Measurements from ENCODE around the gene ISG15. TPM values are rescaled to one million over a fixed set of nuclear protein-coding genes. Genes with fewer than 3 reads are reported as not detected.

ISG15 gene
- total and polyA plus RNA-seq, 9 of the 15 experiments (the other 6 are each of a cell fraction or from before 2014, with no cell fraction given), result 0.40 to 58.3 (median 12.2) TPM

- TF ChIP-seq NR4A1 (CRISPR knock-in tag; IDR thresholded peaks at IDR 0.05), result no peak
- TF ChIP-seq NR4A1 (tag; IDR thresholded peaks at IDR 0.05), result no peak
- TF ChIP-seq, protein P1, sequence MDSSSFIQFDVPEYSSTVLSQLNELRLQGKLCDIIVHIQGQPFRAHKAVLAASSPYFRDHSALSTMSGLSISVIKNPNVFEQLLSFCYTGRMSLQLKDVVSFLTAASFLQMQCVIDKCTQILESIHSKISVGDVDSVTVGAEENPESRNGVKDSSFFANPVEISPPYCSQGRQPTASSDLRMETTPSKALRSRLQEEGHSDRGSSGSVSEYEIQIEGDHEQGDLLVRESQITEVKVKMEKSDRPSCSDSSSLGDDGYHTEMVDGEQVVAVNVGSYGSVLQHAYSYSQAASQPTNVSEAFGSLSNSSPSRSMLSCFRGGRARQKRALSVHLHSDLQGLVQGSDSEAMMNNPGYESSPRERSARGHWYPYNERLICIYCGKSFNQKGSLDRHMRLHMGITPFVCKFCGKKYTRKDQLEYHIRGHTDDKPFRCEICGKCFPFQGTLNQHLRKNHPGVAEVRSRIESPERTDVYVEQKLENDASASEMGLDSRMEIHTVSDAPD (CRISPR knock-in tag; IDR thresholded peaks at IDR 0.05), result no peak
- TF ChIP-seq, protein P2, sequence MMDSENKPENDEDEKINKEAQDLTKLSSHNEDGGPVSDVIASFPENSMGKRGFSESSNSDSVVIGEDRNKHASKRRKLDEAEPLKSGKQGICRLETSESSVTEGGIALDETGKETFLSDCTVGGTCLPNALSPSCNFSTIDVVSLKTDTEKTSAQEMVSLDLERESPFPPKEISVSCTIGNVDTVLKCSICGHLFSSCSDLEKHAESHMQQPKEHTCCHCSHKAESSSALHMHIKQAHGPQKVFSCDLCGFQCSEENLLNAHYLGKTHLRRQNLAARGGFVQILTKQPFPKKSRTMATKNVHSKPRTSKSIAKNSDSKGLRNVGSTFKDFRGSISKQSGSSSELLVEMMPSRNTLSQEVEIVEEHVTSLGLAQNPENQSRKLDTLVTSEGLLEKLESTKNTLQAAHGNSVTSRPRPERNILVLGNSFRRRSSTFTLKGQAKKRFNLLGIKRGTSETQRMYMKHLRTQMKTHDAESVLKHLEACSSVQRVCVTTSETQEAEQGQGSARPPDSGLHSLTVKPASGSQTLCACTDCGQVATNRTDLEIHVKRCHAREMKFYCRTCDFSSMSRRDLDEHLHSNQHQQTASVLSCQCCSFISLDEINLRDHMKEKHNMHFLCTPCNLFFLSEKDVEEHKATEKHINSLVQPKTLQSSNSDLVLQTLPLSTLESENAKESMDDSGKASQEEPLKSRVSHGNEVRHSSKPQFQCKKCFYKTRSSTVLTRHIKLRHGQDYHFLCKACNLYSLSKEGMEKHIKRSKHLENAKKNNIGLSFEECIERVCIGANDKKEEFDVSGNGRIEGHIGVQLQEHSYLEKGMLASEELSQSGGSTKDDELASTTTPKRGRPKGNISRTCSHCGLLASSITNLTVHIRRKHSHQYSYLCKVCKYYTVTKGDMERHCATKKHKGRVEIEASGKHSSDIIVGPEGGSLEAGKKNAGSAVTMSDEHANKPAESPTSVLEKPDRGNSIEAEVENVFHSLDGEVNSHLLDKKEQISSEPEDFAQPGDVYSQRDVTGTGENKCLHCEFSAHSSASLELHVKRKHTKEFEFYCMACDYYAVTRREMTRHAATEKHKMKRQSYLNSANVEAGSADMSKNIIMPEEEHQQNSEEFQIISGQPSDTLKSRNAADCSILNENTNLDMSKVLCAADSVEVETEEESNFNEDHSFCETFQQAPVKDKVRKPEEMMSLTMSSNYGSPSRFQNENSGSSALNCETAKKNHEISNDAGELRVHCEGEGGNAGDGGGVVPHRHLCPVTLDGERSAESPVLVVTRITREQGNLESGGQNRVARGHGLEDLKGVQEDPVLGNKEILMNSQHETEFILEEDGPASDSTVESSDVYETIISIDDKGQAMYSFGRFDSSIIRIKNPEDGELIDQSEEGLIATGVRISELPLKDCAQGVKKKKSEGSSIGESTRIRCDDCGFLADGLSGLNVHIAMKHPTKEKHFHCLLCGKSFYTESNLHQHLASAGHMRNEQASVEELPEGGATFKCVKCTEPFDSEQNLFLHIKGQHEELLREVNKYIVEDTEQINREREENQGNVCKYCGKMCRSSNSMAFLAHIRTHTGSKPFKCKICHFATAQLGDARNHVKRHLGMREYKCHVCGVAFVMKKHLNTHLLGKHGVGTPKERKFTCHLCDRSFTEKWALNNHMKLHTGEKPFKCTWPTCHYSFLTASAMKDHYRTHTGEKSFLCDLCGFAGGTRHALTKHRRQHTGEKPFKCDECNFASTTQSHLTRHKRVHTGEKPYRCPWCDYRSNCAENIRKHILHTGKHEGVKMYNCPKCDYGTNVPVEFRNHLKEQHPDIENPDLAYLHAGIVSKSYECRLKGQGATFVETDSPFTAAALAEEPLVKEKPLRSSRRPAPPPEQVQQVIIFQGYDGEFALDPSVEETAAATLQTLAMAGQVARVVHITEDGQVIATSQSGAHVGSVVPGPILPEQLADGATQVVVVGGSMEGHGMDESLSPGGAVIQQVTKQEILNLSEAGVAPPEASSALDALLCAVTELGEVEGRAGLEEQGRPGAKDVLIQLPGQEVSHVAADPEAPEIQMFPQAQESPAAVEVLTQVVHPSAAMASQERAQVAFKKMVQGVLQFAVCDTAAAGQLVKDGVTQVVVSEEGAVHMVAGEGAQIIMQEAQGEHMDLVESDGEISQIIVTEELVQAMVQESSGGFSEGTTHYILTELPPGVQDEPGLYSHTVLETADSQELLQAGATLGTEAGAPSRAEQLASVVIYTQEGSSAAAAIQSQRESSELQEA (IDR thresholded peaks at IDR 0.05; ENCODE audit: low read depth), result no peak
- TF ChIP-seq, protein P3, sequence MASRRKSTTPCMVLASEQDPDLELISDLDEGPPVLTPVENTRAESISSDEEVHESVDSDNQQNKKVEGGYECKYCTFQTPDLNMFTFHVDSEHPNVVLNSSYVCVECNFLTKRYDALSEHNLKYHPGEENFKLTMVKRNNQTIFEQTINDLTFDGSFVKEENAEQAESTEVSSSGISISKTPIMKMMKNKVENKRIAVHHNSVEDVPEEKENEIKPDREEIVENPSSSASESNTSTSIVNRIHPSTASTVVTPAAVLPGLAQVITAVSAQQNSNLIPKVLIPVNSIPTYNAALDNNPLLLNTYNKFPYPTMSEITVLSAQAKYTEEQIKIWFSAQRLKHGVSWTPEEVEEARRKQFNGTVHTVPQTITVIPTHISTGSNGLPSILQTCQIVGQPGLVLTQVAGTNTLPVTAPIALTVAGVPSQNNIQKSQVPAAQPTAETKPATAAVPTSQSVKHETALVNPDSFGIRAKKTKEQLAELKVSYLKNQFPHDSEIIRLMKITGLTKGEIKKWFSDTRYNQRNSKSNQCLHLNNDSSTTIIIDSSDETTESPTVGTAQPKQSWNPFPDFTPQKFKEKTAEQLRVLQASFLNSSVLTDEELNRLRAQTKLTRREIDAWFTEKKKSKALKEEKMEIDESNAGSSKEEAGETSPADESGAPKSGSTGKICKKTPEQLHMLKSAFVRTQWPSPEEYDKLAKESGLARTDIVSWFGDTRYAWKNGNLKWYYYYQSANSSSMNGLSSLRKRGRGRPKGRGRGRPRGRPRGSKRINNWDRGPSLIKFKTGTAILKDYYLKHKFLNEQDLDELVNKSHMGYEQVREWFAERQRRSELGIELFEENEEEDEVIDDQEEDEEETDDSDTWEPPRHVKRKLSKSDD (conservative IDR thresholded peaks at IDR 0.05; ENCODE audit: low read length), result no peak
- no peak for TF ChIP-seq ESRRA (IDR thresholded peaks at IDR 0.05; ENCODE audit: borderline replicate concordance, low read depth)
- no peak for TF ChIP-seq FIP1L1 (IDR thresholded peaks at IDR 0.05; ENCODE audit: low read depth, low read length, poor library complexity, severe bottlenecking)
Observed at GRCh38 chr1:964691-965525, 48.4 kb upstream of the ISG15 start (continued).
